Smooth muscle cell (in vitro differentiated cells): ENCODE results near the gene PAK5. TPM values are rescaled to one million over a fixed set of nuclear protein-coding genes. Genes with fewer than 3 reads are reported as not detected.
A peak's percentile ranks its signal among the peaks of the same experiment; 100 is the strongest.

Experiments
- DNase-seq: peaks from one replicate; lab custom pipeline; 2025; ENCODE audit not compliant: unreplicated experiment; lab: John Stamatoyannopoulos, UW
- H2AFZ ChIP-seq: fragments of 200-600 bp; sonication (generic); 2 replicates; pipeline ENCODE4 v1.6.0; 2016; ENCODE audit warnings: antibody characterized with exemption, low read depth, mild to moderate bottlenecking
- H3F3A ChIP-seq: fragments of 200-600 bp; sonication (generic); 2 replicates; pipeline ENCODE4 v1.6.0; 2017; ENCODE audit warnings: antibody characterized with exemption, low read depth
- H3K27ac ChIP-seq: fragments of 200-600 bp; sonication (generic); 2 replicates; pipeline ENCODE4 v1.5.1; 2016; ENCODE audit warnings: low read depth, mild to moderate bottlenecking
- H3K27me3 ChIP-seq: fragments of 200-600 bp; sonication (generic); 2 replicates; pipeline ENCODE4 v1.6.1; 2016; ENCODE audit warnings: low read depth, mild to moderate bottlenecking
- H3K36me3 ChIP-seq: fragments of 200-600 bp; sonication (generic); 2 replicates; pipeline ENCODE4 v1.5.1; 2016; ENCODE audit warnings: low read depth
- H3K4me1 ChIP-seq: fragments of 200-600 bp; sonication (generic); 2 replicates; pipeline ENCODE4 v1.5.1; 2016; ENCODE audit warnings: low read depth
- H3K4me2 ChIP-seq: fragments of 200-600 bp; sonication (generic); 2 replicates; pipeline ENCODE4 v1.6.0; 2016; ENCODE audit warnings: mild to moderate bottlenecking
- H3K4me3 ChIP-seq: fragments of 200-600 bp; sonication (generic); 2 replicates; pipeline ENCODE4 v1.5.1; 2016; ENCODE audit warnings: mild to moderate bottlenecking
- H3K79me2 ChIP-seq: fragments of 200-600 bp; sonication (generic); 2 replicates; pipeline ENCODE4 v1.6.0; 2016; ENCODE audit warnings: low read depth, mild to moderate bottlenecking
- H3K9ac ChIP-seq: fragments of 200-600 bp; sonication (generic); 2 replicates; pipeline ENCODE4 v1.6.0; 2016; ENCODE audit warnings: low read depth
- H3K9me3 ChIP-seq: fragments of 200-600 bp; sonication (generic); replicated peaks from 2 replicates; pipeline ENCODE4 v1.5.1; 2016; ENCODE audit warnings: low read depth
- H4K20me1 ChIP-seq: fragments of 200-600 bp; sonication (generic); 2 replicates; pipeline ENCODE4 v1.6.0; 2016; ENCODE audit warnings: low read depth
- WGBS: methylation state at CpG from one replicate; pipeline ENCODE4 v1.1.7; 2016; ENCODE audit warnings: low lambda C conversion rate; 5-methylcytosine and 5-hydroxymethylcytosine counted together
- polyA plus RNA-seq: library from polyadenylated mRNA; unstranded; fragments of >200 nt; fragmentation: Nextera tagmentation; extraction: Ambion mirVana; gene quantifications from 2 replicates; pipeline ENCODE4 v1.2.1, GENCODE V29; 2016
- total RNA-seq: library from RNA; depleted of rRNA; stranded (reverse); fragments of >200 nt; gene quantifications from 2 replicates; pipeline ENCODE4 v1.2.3, GENCODE V29; 2014
- TF ChIP-seq, protein P1 (sequence below): fragments of 200-600 bp; sonication (generic); IDR thresholded peaks from 2 replicates; pipeline ENCODE4 v1.5.1; 2017; ENCODE audit warnings: borderline replicate concordance, mild to moderate bottlenecking, antibody characterized with exemption; ENCODE audit not compliant: insufficient read depth, poor library complexity, severe bottlenecking

PAK5 gene
- total and polyA plus RNA-seq, 2 experiments from 2014 or later = 0.13 TPM; not detected in 1

DNA sequence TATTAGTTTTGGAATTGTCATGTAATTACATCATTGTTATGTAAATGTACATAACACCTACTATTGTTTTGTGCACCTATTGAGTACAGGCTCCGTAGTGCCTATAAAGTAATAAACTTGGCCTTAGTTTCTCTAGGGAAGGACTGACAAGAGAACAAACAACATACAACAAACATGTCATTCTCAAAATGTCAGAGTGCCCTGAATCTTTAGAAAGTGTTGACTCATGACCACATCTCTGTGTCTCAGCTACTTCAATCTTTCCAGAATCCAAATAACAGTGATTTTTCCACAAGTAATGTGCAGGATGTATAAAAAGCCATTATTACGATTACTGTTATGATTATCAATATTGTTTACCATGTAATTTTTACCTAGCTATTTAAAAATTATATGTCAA lies 307.3 kb downstream of the PAK5 start:
- Histone ChIP-seq H3F3A (no peaks in the 10 kb centered on the region), H3K27ac (peak overlapping the region; percentile 11), H3K36me3 (no peaks in the 10 kb centered on the region), H4K20me1 (no peaks in the 10 kb centered on the region), H3K9me3 (no peaks in the 10 kb centered on the region), H3K27me3 (no peaks in the 10 kb centered on the region), H2AFZ (no peak overlapping the region), H3K79me2 (no peaks in the 10 kb centered on the region), H3K4me2 (peak overlapping the region; percentile 19), H3K4me3 (no peak overlapping the region), H3K9ac (no peak overlapping the region), H3K4me1 (no peaks in the 10 kb centered on the region)
- TF ChIP-seq, protein P1, sequence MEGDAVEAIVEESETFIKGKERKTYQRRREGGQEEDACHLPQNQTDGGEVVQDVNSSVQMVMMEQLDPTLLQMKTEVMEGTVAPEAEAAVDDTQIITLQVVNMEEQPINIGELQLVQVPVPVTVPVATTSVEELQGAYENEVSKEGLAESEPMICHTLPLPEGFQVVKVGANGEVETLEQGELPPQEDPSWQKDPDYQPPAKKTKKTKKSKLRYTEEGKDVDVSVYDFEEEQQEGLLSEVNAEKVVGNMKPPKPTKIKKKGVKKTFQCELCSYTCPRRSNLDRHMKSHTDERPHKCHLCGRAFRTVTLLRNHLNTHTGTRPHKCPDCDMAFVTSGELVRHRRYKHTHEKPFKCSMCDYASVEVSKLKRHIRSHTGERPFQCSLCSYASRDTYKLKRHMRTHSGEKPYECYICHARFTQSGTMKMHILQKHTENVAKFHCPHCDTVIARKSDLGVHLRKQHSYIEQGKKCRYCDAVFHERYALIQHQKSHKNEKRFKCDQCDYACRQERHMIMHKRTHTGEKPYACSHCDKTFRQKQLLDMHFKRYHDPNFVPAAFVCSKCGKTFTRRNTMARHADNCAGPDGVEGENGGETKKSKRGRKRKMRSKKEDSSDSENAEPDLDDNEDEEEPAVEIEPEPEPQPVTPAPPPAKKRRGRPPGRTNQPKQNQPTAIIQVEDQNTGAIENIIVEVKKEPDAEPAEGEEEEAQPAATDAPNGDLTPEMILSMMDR = no peak
- DNase-seq = no peak
- 78% methylated on average over 2 of the region's 2 CpGs for WGBS

GRCh38 chr20:9523636-9524035 lies 315.2 kb downstream of the PAK5 start:
- no peak for DNase-seq
- H4K20me1 ChIP-seq = no peaks in the 10 kb centered on the region
- TF ChIP-seq, protein P1 = no peak
- H3K4me2 ChIP-seq = no peak overlapping the region
- H3F3A ChIP-seq = no peaks in the 10 kb centered on the region
- H2AFZ ChIP-seq = no peak overlapping the region
- peaks cover 21% of the 10 kb centered on the region for H3K27me3 ChIP-seq
- WGBS = 87% methylated on average over 3 of the region's 3 CpGs
- no peak overlapping the region for H3K4me3 ChIP-seq
- no peak overlapping the region for H3K27ac ChIP-seq
- no peak overlapping the region for H3K9ac ChIP-seq
- no peaks in the 10 kb centered on the region for H3K79me2 ChIP-seq
- no peaks in the 10 kb centered on the region for H3K36me3 ChIP-seq
- no peaks in the 10 kb centered on the region for H3K9me3 ChIP-seq
- H3K4me1 ChIP-seq = peaks cover 21% of the 10 kb centered on the region

- no peak overlapping the region for H2AFZ ChIP-seq
- TF ChIP-seq, protein P1 = no peak
- H3K4me2 ChIP-seq = no peak overlapping the region
- H3K27me3 ChIP-seq = peaks cover 56% of the 10 kb centered on the region
- no peak overlapping the region for H3K27ac ChIP-seq
- H3K9ac ChIP-seq = no peak overlapping the region
- H4K20me1 ChIP-seq = no peaks in the 10 kb centered on the region
- DNase-seq = no peak
- no peaks in the 10 kb centered on the region for H3K9me3 ChIP-seq
- peaks cover 48% of the 10 kb centered on the region for H3K4me1 ChIP-seq
- H3K36me3 ChIP-seq = no peaks in the 10 kb centered on the region
- no peaks in the 10 kb centered on the region for H3K79me2 ChIP-seq
- H3K4me3 ChIP-seq = no peak overlapping the region
- WGBS = 71% methylated on average over 4 of the region's 4 CpGs
- H3F3A ChIP-seq = no peaks in the 10 kb centered on the region
Observed at GRCh38 chr20:9520086-9520485, 318.8 kb downstream of the PAK5 start.

- Histone ChIP-seq H3K9ac (no peak overlapping the region), H3F3A (no peaks in the 10 kb centered on the region), H2AFZ (no peak overlapping the region), H3K4me3 (no peak overlapping the region), H3K27ac (no peak overlapping the region), H3K79me2 (no peaks in the 10 kb centered on the region), H4K20me1 (no peaks in the 10 kb centered on the region), H3K4me1 (peaks cover 57% of the 10 kb centered on the region), H3K9me3 (no peaks in the 10 kb centered on the region), H3K4me2 (no peak overlapping the region), H3K36me3 (no peaks in the 10 kb centered on the region), H3K27me3 (peaks cover 71% of the 10 kb centered on the region)
- WGBS = 46% methylated on average over 8 of the region's 8 CpGs
- TF ChIP-seq, protein P1 = no peak
- no peak for DNase-seq
Observed at GRCh38 chr20:9518576-9519175, 320.2 kb downstream of the PAK5 start.
